GM12891 (cell line): ENCODE data around the gene PRPF6.

Source experiments
- DNase-seq: peaks from one replicate; pipeline ENCODE4 v3.0.0; 2011; ENCODE audit warnings: low spot score; ENCODE audit not compliant: insufficient read length
- FAIRE-seq: peaks from 2 replicates; lab custom pipeline; 2011; peaks lifted over from hg19 to GRCh38; lab: Jason Lieb, UNC
- PAX5 ChIP-seq: IDR thresholded peaks from 2 replicates; pipeline ENCODE4 v1.6.1; 2011; ENCODE audit warnings: low read length, moderate library complexity, mild to moderate bottlenecking; ENCODE audit not compliant: insufficient read depth, severe bottlenecking
- POLR2A ChIP-seq: IDR thresholded peaks from 2 replicates; pipeline ENCODE4 v1.6.1; 2011; ENCODE audit warnings: low read depth, low read length, control low read depth
- POLR2AphosphoS5 ChIP-seq: IDR thresholded peaks from 2 replicates; pipeline ENCODE4 v1.6.1; 2011; ENCODE audit warnings: low read depth, low read length, control low read depth
- POU2F2 ChIP-seq: IDR thresholded peaks from 2 replicates; pipeline ENCODE4 v1.6.1; 2011; ENCODE audit warnings: low read depth, mild to moderate bottlenecking, control low read depth, low read length, moderate library complexity
- SPI1 ChIP-seq: IDR thresholded peaks from 2 replicates; pipeline ENCODE4 v1.6.1; 2011; ENCODE audit warnings: low read depth, low read length, control low read depth
- TAF1 ChIP-seq: IDR thresholded peaks from 2 replicates; pipeline ENCODE4 v1.6.1; 2011; ENCODE audit warnings: low read depth, low read length, control low read depth

PRPF6 gene

DNA sequence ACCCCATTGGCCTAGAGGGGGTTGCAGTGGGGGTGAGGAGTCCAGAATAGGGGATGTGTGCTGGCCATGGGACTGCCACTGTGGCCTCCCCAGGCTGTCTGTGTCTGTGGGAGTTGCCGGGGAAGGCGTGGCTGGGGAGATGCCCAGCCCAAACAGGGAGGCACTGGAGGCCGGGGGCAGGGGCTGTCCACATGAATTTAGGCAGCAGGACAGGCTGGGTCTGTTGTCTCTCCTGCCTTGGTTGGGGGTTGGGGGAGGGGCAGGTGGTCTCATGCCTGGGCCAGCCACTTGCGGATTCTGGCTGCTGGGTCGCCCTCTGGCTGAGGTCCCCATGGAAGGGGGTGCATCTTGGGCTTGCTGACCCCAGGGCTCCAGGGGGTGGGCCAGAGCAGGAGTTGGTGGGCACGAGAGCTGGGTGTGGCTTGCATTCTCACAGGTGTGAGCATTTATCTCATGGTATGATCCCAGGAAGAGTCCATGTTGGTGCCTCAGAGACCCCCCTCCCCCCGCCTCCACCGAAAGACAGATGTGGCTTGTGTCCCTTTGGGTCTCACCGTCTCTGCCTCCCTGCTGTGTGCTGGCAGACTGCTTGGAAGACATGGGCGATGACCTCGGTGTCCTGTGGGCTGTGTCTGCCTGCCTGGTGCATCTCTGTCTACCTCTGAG lies 64.5 kb downstream of the PRPF6 start:
- TF ChIP-seq POLR2A: no peak
- TF ChIP-seq POLR2AphosphoS5: no peak
- TF ChIP-seq SPI1: no peak
- TF ChIP-seq POU2F2: no peak
- TF ChIP-seq TAF1: no peak
- no peak for TF ChIP-seq PAX5
- DNase-seq (no peak), FAIRE-seq (no peak)

GRCh38 chr20:64047046-64047389 lies 66.1 kb downstream of the PRPF6 start:
- TF ChIP-seq TAF1: no peak
- no peak for TF ChIP-seq POLR2A
- TF ChIP-seq SPI1: no peak
- TF ChIP-seq PAX5: no peak
- TF ChIP-seq POLR2AphosphoS5: no peak
- no peak for TF ChIP-seq POU2F2
- FAIRE-seq (no peak), DNase-seq (no peak)

- DNase-seq: no peak
- TF ChIP-seq PAX5 (no peak), TAF1 (no peak), SPI1 (no peak), POLR2A (no peak), POLR2AphosphoS5 (no peak), POU2F2 (no peak)
- FAIRE-seq: no peak
Observed at GRCh38 chr20:64047968-64048401, 67.1 kb downstream of the PRPF6 start.

DNA sequence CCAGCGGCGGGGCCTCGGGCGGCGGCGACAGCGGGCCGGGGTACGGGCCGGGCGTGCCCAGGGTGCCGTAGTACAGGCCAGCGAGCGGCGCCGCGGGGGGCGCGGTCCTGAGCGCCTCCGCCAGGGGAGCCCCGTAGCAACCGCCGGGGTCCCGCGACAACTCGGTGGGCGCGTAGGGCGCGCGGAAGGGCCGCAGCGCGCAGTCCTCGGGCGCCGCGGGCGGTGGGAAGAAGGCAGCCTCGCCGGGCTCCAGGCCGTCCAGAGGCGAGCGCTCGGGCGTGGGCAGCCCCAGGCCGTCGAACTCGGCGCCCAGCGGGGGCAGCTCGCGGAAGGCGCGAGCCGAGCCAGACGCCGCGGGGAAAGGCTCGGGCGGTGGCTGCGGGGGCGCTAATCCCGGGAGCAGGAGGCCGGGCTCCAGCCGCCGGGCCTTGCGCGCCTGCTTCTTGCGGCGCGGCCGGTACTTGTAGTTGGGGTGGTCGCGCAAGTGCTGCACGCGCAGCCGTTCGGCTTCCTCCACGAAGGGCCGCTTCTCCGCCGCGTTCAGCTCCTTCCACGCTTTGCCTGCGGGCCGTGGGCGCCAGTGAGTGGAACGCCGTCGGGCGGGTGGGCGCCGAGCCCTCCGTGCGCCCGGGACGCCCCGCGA lies 67.6 kb downstream of the PRPF6 start:
- DNase-seq (no peak), FAIRE-seq (no peak)
- no peak for TF ChIP-seq SPI1
- TF ChIP-seq POLR2AphosphoS5: no peak
- no peak for TF ChIP-seq PAX5
- no peak for TF ChIP-seq POU2F2
- TF ChIP-seq POLR2A: no peak
- no peak for TF ChIP-seq TAF1

DNA sequence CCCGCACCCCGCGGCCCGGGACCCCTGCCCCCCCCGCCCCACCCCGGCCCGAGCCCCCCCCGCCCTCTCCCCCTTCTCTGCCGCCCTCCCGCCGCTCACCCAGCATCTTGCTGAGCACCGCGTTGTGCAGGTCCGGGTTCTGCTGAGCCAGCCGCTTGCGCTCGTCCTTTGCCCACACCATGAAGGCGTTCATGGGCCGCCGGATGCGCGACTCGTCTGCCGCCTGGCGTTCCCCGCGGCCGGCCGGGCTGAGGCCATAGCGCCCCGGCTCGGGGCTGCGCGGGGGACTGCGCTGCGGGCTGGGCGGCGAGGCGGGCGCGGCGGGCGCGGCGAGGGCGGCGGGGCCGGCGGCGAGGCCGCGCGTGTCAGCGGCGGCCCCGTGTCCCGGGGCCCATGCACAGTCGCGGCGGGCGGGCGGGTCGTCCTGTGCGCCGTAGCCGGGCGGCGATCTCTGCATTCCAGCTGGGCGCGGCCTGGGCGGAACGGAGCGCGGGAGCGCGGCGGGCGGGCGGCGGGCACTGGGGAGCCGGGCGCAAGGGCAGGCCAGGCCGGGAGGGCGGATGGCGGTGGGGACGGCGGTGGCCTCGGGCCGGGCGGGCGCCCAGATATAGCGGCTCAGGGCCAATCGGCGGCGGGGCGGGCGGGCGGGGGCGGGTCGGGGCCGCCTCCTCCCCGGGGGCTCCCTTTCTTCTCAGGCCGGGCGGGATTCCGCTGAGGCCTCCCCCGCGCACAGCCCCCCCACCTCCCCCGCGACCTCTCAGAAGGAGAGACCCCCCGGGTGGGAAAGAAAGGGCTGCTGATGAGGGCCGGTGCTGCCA lies 68.3 kb downstream of the PRPF6 start, which contains the start of gene SOX18:
TSS of gene SOX18 (minus strand) at position 580 of the 818 bp plus-strand sequence. CDS start at position 457, 123 bp downstream.
- FAIRE-seq (peak; percentile 63), DNase-seq (no peak)
- no peak for TF ChIP-seq PAX5
- TF ChIP-seq SPI1: no peak
- no peak for TF ChIP-seq POLR2AphosphoS5
- TF ChIP-seq POLR2A: no peak
- TF ChIP-seq TAF1: no peak
- TF ChIP-seq POU2F2: no peak

- TF ChIP-seq TAF1: no peak
- TF ChIP-seq PAX5: no peak
- TF ChIP-seq POLR2AphosphoS5: no peak
- TF ChIP-seq POU2F2: 0 out of 2 replicates have a peak, but pooled peaks have one; percentile 19
- no peak for DNase-seq
- FAIRE-seq: no peak
Observed at GRCh38 chr20:64049878-64050260, 68.9 kb downstream of the PRPF6 start.

GRCh38 chr20:64050261-64051032 lies 69.5 kb downstream of the PRPF6 start:
- DNase-seq (no peak), FAIRE-seq (no peak)
- TF ChIP-seq SPI1: no peak
- TF ChIP-seq POU2F2: no peak
- TF ChIP-seq TAF1: no peak
- no peak for TF ChIP-seq POLR2AphosphoS5
- TF ChIP-seq PAX5: no peak
- TF ChIP-seq POLR2A: no peak

DNA sequence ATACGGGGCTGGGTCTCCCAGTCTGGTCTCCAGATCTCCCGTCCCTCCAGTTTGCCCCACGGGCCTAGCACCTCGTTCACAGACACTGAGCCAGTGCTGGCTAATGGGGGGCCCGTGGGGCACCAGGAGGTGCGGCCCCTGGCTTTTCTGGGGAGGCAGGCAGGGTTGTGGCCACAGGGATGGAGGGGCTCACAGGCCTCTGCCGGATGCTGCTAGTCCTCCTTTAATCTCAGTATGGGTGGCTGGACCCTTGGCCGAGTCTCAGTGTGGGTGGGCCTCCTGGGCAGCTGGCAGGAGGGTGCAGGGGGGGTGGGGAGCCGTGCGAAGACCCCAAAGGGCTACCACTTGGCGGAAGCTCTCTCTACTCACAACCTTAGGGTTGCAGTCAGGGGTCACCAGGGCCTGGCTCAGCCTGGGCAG lies 70.1 kb downstream of the PRPF6 start:
- no peak for DNase-seq
- FAIRE-seq: no peak
- no peak for TF ChIP-seq PAX5
- no peak for TF ChIP-seq POU2F2
- no peak for TF ChIP-seq POLR2AphosphoS5
- no peak for TF ChIP-seq TAF1
- TF ChIP-seq SPI1: no peak
- TF ChIP-seq POLR2A: no peak

GRCh38 chr20:64051561-64052325 lies 70.8 kb downstream of the PRPF6 start:
- FAIRE-seq (no peak), DNase-seq (no peak)
- TF ChIP-seq POU2F2: no peak
- no peak for TF ChIP-seq POLR2A
- TF ChIP-seq SPI1: no peak
- TF ChIP-seq TAF1: no peak
